HepG2 (cell line): ENCODE results near the gene RIPK3. TPM values are rescaled to one million over a fixed set of nuclear protein-coding genes. Genes with fewer than 3 reads are reported as not detected.

Source experiments
- ATAC-seq: fragments of 200-7000 bp; cut with Tn5 transposase; 3 replicates; pipeline ENCODE4 v1.9.1; 2020; ENCODE audit warnings: mild to moderate bottlenecking, moderate library complexity
- BruUV-seq: library from RNA; stranded (reverse); fragments of 400-500 nt; replicated peaks from 2 replicates; lab custom pipeline; 2021; lab: Mats Ljungman, UMichigan
- CTCF ChIA-PET: fragments of 300-600 bp; formaldehyde crosslinking; extraction: SDS; loops from one replicate; lab custom pipeline; 2021; ENCODE audit warnings: low total read pairs, inconsistent platforms, low intra/inter-chr PET ratio; lab: Yijun Ruan, JAX
- POLR2A ChIA-PET: fragments of 350-600 bp; sonication (Branson Sonifier 250); formaldehyde crosslinking; loops from one replicate; lab custom pipeline; 2020; ENCODE audit warnings: antibody characterized with exemption, inconsistent platforms; lab: Yijun Ruan, JAX
- DNase-seq: peaks from one replicate; pipeline ENCODE4 v3.0.0-alpha.2; 2015; ENCODE audit warnings: low spot score
- FAIRE-seq: peaks from 3 replicates; lab custom pipeline; 2011; peaks lifted over from hg19 to GRCh38; lab: Jason Lieb, UNC
- H2AFZ ChIP-seq: one replicate; pipeline ENCODE4 v1.6.1; 2011; ENCODE audit warnings: low read length, inconsistent platforms
- H3K27ac ChIP-seq: fragments of 300-600 bp; 3 replicates; pipeline ENCODE4 v1.8.0; 2011; ENCODE audit warnings: mixed run types, mild to moderate bottlenecking, mixed read lengths, low read length, inconsistent platforms; ENCODE audit not compliant: insufficient read depth; ENCODE audit errors: extremely low read length
- H3K27me3 ChIP-seq, 2 experiments: fragments of 200-600 bp in 1 of 2; 2 replicates in 1 of 2; 3 replicates in 1 of 2; pipeline versions ENCODE4 v1.6.0 to v1.8.0; 2011; ENCODE audit warnings: low read length in 2 of 2, mild to moderate bottlenecking in 2 of 2, moderate library complexity in 2 of 2, inconsistent platforms in 1 of 2; ENCODE audit not compliant: insufficient read depth in 2 of 2, control insufficient read depth in 1 of 2
- H3K36me3 ChIP-seq, 2 experiments: fragments of 200-600 bp in 1 of 2; replicated peaks in 1 of 2; 2 replicates in 1 of 2; 3 replicates in 1 of 2; pipeline versions ENCODE4 v1.5.1 to v1.8.0; 2011; ENCODE audit warnings: low read length in 2 of 2, inconsistent platforms in 1 of 2; ENCODE audit not compliant: insufficient read depth in 2 of 2, control insufficient read depth in 1 of 2
- H3K4me1 ChIP-seq: 2 replicates; pipeline ENCODE4 v1.5.1; 2012; ENCODE audit warnings: low read length, inconsistent platforms; ENCODE audit not compliant: insufficient read depth
- H3K4me2 ChIP-seq: 2 replicates; pipeline ENCODE4 v1.6.0; 2011; ENCODE audit warnings: low read depth, low read length, inconsistent platforms
- H3K4me3 ChIP-seq, 3 experiments: fragments of 200-600 bp in 1 of 3; sonication (generic), shearing (Covaris generic) in 1 of 3; replicated peaks in 1 of 3; 2 replicates each; pipeline ENCODE4 v1.5.1; 2011 to 2016; ENCODE audit warnings: low read length in 3 of 3, inconsistent platforms in 2 of 3, low read depth in 2 of 3, mild to moderate bottlenecking in 2 of 3, control low read depth in 1 of 3, mixed read lengths in 1 of 3; ENCODE audit not compliant: insufficient read depth in 1 of 3
- H3K79me2 ChIP-seq: one replicate; pipeline ENCODE4 v1.6.1; 2011; ENCODE audit warnings: low read length, inconsistent platforms; ENCODE audit not compliant: insufficient read depth
- H3K9ac ChIP-seq: 2 replicates; pipeline ENCODE4 v1.6.0; 2011; ENCODE audit warnings: mild to moderate bottlenecking, low read depth, low read length, inconsistent platforms; ENCODE audit not compliant: insufficient read depth
- H3K9me3 ChIP-seq: 2 replicates; pipeline ENCODE4 v1.5.1; 2012; ENCODE audit warnings: mild to moderate bottlenecking, low read length
- H4K20me1 ChIP-seq: 2 replicates; pipeline ENCODE4 v1.6.0; 2011; ENCODE audit warnings: inconsistent platforms, mild to moderate bottlenecking, low read length, moderate library complexity; ENCODE audit not compliant: insufficient read depth
- CEBPB ChIP-seq: IDR thresholded peaks from 2 replicates; pipeline ENCODE4 v1.6.1; 2011; ENCODE audit warnings: low read depth, low read length, improper control_type of control experiment, borderline replicate concordance
- HDAC6 ChIP-seq: fragments of 200-600 bp; sonication (generic); IDR thresholded peaks from 2 replicates; pipeline ENCODE4 v1.7.0; 2017; ENCODE audit warnings: mild to moderate bottlenecking, antibody characterized with exemption, low read length, low read depth
- LCORL ChIP-seq, 2 experiments: fragments of 450-650 bp in 1 of 2; sonication (generic) in 1 of 2; formaldehyde crosslinking in 1 of 2; IDR thresholded peaks; 2 replicates each; pipeline versions ENCODE4 v1.5.0 to v1.6.1; 2017 to 2020; ENCODE audit warnings: antibody characterized with exemption in 1 of 2, missing genetic modification reagents in 1 of 2
- RFXAP ChIP-seq: sonication (generic); formaldehyde crosslinking; IDR thresholded peaks from 2 replicates; pipeline ENCODE4 v1.4.0; 2020; ENCODE audit warnings: missing genetic modification reagents, borderline replicate concordance
- ZBTB20 ChIP-seq: sonication (generic); formaldehyde crosslinking; IDR thresholded peaks from 2 replicates; pipeline ENCODE4 v1.8.1; 2023; ENCODE audit warnings: missing genetic modification reagents, low read depth, mild to moderate bottlenecking, borderline replicate concordance
- ZNF343 ChIP-seq: sonication (generic); formaldehyde crosslinking; IDR thresholded peaks from 2 replicates; pipeline ENCODE4 v1.4.0; 2020; ENCODE audit warnings: mild to moderate bottlenecking, missing genetic modification reagents
- ZNF484 ChIP-seq: sonication (generic); formaldehyde crosslinking; IDR thresholded peaks from 2 replicates; pipeline ENCODE4 v1.5.1; 2020; ENCODE audit warnings: mild to moderate bottlenecking, low read depth, missing genetic modification reagents, borderline replicate concordance
- WGBS: methylation state at CpG from one replicate; pipeline ENCODE4 v1.1.6; 2017; ENCODE audit warnings: low lambda C conversion rate; 5-methylcytosine and 5-hydroxymethylcytosine counted together
- in situ Hi-C: cut with HindIII; loops from 2 replicates; pipeline ENCODE4 v1.10.0; 2017; ENCODE audit warnings: low pct_unique_long_range_greater_than_20kb; ENCODE audit not compliant: extremely low pct_ligation_motif_present
- intact Hi-C: fragments of 100-400 bp; cut with micrococcal nuclease; formaldehyde crosslinking; loops from one replicate; pipeline ENCODE4 v1.10.0; 2022; ENCODE audit not compliant: unreplicated experiment
- polyA plus RNA-seq, 8 experiments: library from polyadenylated mRNA; depleted of rRNA in 3 of 8; stranded (reverse) in 7 of 8; unstranded in 1 of 8; fragments of >200 nt; fragmentation: Illumina TruSeq in 4 of 8; extraction: Trizol in 4 of 8; gene quantifications; 2 replicates each; pipeline versions ENCODE4 v1.2.1 to v1.2.3, GENCODE V29; 2011 to 2016; ENCODE audit warnings: low read depth in 4 of 8, missing spikeins in 1 of 8, mixed read lengths in 1 of 8; ENCODE audit not compliant: insufficient read depth in 1 of 8
- total RNA-seq, 5 experiments: library from RNA; depleted of rRNA; stranded (reverse); fragments of >200 nt; fragmentation: Illumina TruSeq; extraction: Trizol; gene quantifications; 2 replicates each; pipeline ENCODE4 v1.2.3, GENCODE V29; 2016; ENCODE audit warnings: low read depth in 1 of 5
- TF ChIP-seq, protein P1 (sequence below): sonication (generic); formaldehyde crosslinking; IDR thresholded peaks from 2 replicates; pipeline ENCODE4 v1.4.0; 2020; ENCODE audit warnings: missing genetic modification reagents; ENCODE audit errors: not compliant biosample characterization
- TF ChIP-seq, protein P2 (sequence below): sonication (generic); formaldehyde crosslinking; IDR thresholded peaks from 2 replicates; pipeline ENCODE4 v1.4.0; 2020; ENCODE audit warnings: missing genetic modification reagents

The RIPK3 gene
- total and polyA plus RNA-seq, 2 of the 13 experiments (the other 11 are each of a cell fraction or from before 2014, with no cell fraction given): not detected

DNA sequence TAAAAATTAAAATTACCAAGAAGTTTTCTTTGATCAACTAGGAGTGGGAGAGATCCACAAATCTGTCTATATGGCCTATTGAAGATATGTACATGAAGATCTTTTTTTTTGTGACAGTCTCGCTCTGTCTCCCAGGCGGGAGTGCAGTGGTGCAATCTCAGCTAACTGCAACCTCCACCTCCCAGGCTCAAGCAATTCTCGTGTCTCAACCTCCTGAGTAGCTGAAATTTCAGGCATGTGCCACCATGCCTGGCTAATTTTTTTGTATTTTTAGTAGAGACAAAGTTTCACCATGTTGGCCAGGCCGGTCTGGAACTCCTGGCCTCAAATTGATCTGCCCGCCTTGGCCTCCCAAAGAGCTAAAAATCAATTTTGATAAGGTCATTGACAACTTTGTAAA is 23.6 kb upstream of the RIPK3 start:
- Histone ChIP-seq H3K4me1 (peaks cover 26% of the 10 kb centered on the region), H3K36me3 (no peaks in the 10 kb centered on the region), H3K9ac (no peak overlapping the region), H3K27ac (no peak overlapping the region), H3K4me2 (no peak overlapping the region), H3K27me3 (peaks cover 6 to 23% of the 10 kb centered on the region in 2 experiments), H2AFZ (no peak overlapping the region), H3K4me3 (no peak overlapping the region)
- WGBS: 27% methylated on average over 5 of the region's 5 CpGs
- no TSS peak for BruUV-seq
- ATAC-seq (no peak), FAIRE-seq (no peak)
- intact Hi-C loops: no loop called here
- TF ChIP-seq, protein P1, sequence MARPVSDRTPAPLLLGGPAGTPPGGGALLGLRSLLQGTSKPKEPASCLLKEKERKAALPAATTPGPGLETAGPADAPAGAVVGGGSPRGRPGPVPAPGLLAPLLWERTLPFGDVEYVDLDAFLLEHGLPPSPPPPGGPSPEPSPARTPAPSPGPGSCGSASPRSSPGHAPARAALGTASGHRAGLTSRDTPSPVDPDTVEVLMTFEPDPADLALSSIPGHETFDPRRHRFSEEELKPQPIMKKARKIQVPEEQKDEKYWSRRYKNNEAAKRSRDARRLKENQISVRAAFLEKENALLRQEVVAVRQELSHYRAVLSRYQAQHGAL (CRISPR knock-in tag): no peak
- TF ChIP-seq CEBPB (no peak), RFXAP (CRISPR knock-in tag) (no peak), HDAC6 (no peak), ZNF484 (CRISPR knock-in tag) (no peak), ZBTB20 (CRISPR knock-in tag) (no peak), ZNF343 (CRISPR knock-in tag) (no peak), LCORL (IDR thresholded peaks at IDR 0.05) (no peak), LCORL (CRISPR knock-in tag; IDR thresholded peaks at IDR 0.05) (no peak)
- TF ChIP-seq, protein P2, sequence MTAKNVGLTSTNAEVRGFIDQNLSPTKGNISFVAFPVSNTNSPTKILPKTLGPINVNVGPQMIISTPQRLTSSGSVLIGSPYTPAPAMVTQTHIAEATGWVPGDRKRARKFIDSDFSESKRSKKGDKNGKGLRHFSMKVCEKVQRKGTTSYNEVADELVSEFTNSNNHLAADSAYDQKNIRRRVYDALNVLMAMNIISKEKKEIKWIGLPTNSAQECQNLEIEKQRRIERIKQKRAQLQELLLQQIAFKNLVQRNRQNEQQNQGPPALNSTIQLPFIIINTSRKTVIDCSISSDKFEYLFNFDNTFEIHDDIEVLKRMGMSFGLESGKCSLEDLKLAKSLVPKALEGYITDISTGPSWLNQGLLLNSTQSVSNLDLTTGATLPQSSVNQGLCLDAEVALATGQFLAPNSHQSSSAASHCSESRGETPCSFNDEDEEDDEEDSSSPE (CRISPR knock-in tag): no peak
- TF ChIP-seq, all 625 proteins: peak for 0
- Histone ChIP-seq H4K20me1 (no peaks in the 10 kb centered on the region), H3K9me3 (no peaks in the 10 kb centered on the region), H3K79me2 (no peaks in the 10 kb centered on the region)
- in situ Hi-C loops: no loop called here
- ChIA-PET CTCF (interaction anchor here (7.9 kb wide), 1 partner anchor 70 kb away, joined by 295 read pairs; the partner anchor contains the start of genes CBLN3 and KHNYN), POLR2A (interaction anchor here (2.8 kb wide), 1 partner anchor 68 kb away, joined by 14 read pairs; no protein-coding TSS in a partner anchor)
- DNase-seq: no peak
